Left renal pelvis (tissue), 4 donors: Measurements from ENCODE around the gene GNB2. TPM values are rescaled to one million over a fixed set of nuclear protein-coding genes. Genes with fewer than 3 reads are reported as not detected.

Experiments used
- DNase-seq, 4 donors: peaks; one replicate each; pipeline ENCODE4 v3.0.0-alpha.2; 2013; ENCODE audit warnings: low read depth in 4 of 4, low spot score in 3 of 4
- polyA plus RNA-seq, 4 donors: library from polyadenylated mRNA; unstranded; fragments of 120-200 nt; gene quantifications; one replicate each; pipeline ENCODE4 v1.2.1, GENCODE V29; 2013; ENCODE audit not compliant: insufficient read length in 4 of 4

Gene GNB2
- polyA plus RNA-seq, result 100 to 1,000 TPM; 176 to 210 (median 199) TPM

- peak; percentile 97 to 100 (median 98) for DNase-seq
Measured at GRCh38 chr7:100673302-100673941, at the start of gene GNB2. Gene GNB2 (plus strand): TSS chr7:100673740. CDS start chr7:100676266, 2,526 bp downstream.

- no peak for DNase-seq
Measured at GRCh38 chr7:100623951-100624824, 49.4 kb upstream of the GNB2 start.

DNA sequence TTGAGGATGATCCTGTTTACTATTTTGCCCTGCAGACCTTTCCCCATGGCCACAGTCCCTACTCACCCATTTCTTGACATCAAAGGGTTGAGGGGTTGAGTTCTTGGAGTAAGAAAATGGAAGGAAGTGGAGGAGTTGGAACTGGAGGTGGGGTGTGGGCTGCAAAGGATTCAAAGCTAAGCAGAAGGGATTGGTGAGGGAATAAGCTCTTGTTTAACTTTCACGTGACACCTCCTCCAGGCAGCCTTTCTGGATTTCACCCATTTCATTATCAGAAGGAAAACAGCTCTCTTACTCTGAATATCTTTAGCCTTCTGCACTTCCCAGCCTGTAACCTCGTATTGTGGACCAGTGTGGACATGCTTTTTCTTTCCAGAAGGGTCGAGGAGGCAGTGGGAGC lies 47.5 kb upstream of the GNB2 start:
- DNase-seq, result no peak

- DNase-seq, result no peak
Measured at GRCh38 chr7:100626530-100627237, 46.9 kb upstream of the GNB2 start.

DNA sequence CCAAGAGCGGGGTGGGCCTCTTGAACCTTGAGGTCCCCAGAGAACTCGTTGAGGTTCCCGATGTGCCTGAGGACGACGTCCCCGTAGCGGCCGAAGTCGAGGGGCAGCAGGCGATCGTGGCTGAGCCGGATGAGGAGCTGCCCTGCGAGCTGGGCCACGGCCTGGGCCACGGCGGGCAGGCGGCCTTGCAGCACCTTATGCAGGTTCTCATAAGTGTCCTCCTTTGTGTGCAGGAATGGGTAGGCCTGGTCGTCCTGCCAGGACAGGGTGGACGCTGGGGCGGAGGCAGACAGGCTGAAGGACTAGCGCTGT lies 46.3 kb upstream of the GNB2 start:
- DNase-seq, result no peak

GRCh38 chr7:100629117-100629716 lies 44.3 kb upstream of the GNB2 start:
- DNase-seq, result no peak

GRCh38 chr7:100630066-100630465 lies 43.5 kb upstream of the GNB2 start:
- no peak for DNase-seq

DNA sequence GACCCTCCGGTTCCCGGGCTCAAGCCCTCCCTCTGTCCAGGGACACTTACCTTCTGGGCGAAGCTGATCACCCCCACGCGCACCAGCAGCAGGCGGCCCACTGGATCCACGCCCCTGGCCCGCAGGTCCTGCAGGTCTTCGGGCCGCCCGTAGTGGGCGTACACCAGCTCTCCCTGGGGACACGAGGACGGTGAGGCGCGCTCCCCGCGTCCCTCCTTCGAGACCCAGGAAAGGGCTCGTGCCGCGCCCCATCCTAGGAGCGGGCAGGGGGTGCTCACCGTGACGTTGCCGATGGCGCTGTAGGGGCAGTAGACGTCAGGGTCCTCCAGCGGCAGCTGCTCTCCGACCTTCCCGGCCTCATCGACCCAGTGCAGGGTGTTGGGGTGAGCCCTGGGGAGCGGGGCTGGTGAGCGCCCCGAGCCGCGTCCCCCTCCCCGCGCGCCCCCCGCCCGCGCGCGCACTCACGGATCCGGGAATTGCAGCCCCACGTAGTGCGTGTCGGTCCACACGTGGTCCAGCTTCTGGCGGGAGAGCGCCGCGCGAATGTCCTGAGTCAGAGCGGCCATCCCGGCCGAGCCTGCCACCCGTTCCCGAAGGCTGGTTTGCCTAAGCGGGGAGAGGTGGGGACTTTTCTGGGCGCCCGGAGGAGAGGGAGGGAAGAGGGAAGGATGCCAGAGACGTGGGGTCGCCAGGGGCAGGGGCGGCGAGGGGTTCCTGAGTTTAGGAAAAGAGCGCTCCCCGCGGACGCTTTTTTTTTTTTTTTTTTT lies 40.4 kb upstream of the GNB2 start:
- no peak for DNase-seq

- DNase-seq, result no peak
Measured at GRCh38 chr7:100639995-100640516, 33.5 kb upstream of the GNB2 start.

DNA sequence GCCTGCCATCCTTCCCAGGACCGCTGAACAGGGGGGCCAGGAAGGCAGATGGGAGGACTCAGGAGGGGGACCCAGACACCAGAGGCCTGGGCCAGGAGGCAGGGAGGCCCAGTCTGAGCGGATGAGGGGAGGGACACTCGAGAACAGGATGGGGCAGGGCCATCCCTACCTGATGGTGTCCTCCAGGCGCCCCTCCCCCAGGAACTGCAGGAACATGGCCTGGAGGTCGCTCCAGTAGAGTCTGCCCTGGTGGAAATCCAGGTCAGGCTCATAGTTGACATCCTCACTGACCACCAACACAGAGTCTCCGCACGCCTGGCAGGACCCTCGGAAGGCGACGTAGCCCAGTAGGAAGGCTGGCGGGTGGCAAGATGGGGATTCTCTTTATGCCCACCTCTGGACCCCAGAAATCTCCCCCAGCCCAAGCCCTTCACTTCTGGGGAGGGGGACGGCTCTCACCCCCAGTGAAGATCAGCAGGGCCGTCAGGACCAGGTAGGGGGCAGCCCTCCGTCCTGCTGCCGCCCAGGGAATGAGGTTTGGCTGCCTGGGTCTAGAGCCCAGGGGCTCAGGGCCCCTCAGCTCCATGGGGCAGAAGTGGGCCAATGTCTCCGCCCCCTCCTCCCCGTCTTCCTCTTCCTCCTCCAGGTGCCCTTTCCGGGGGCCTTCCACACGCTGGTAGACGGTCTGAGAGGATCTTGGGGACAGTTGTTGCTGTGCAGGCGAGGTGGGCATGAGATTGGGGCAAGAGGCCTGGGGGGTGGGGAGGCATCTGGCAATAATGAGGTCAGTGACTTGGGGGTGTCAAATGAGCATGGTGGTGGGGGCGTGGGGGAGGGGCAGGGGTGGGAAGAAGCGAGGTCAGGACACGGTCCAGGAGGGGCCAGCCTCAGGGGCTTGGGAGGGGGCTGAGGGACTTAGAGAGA lies 32.8 kb upstream of the GNB2 start:
- no peak for DNase-seq

DNA sequence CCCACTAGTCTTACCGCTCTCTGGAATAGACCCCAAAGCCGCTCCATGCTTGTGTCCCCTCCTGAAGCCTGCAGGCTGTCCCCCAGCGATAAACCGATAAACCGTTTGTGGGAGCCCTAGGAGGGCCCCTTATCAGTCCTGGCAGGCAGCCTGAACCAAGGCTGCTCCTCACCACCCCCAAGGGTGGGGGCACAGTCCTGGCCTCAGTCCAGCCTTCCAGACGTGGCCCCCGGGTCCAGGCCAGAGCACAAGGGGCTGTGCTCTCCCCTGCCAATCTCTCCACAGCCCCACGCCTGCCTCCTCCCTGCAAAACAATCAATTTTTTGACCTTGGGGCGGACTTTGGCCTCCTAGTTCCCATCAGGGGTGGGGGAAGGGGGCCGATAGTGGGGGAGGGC lies 32.1 kb upstream of the GNB2 start, which contains the start of gene TFR2:
Gene TFR2, minus strand, starts transcription at position 90 of the 397 bp plus-strand sequence. Its CDS starts 43 bp downstream, at position 47.
- no peak for DNase-seq

DNA sequence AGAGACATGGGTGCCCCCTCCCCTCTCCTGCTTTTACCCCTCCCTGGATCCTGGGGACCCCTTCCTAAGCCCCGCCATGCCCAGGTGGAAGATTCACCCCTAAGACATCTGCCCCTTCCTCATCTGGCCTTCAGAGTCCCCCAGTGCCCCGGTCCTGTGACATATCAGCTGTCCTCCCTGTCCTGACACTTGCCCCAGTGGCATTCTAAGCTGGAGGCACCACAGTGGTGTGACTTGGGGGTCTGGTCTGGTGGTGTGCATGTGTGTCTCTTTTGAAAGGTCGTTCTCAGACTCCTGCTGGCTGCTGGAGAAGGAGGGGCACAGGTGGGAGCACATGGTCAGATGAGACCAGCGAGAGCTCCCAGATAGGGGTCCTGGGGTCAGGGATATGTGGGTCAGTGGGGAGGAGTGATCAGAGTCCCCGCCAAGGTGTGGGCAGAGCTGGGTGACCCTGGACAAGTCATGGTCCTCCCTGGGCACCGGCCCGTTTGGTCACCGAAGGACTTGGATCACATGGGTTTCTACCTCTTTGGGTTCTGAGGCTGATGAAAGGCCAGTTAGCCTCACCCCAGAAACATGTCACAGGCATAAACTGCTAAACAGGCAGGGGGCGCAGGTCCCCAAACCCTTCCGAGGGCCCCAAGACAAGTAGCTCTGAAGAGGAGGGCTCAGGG lies 31.5 kb upstream of the GNB2 start:
- DNase-seq, result no peak

- no peak for DNase-seq
Measured at GRCh38 chr7:100642534-100642907, 31.0 kb upstream of the GNB2 start.

GRCh38 chr7:100649826-100650565 lies 23.5 kb upstream of the GNB2 start:
- no peak for DNase-seq

DNA sequence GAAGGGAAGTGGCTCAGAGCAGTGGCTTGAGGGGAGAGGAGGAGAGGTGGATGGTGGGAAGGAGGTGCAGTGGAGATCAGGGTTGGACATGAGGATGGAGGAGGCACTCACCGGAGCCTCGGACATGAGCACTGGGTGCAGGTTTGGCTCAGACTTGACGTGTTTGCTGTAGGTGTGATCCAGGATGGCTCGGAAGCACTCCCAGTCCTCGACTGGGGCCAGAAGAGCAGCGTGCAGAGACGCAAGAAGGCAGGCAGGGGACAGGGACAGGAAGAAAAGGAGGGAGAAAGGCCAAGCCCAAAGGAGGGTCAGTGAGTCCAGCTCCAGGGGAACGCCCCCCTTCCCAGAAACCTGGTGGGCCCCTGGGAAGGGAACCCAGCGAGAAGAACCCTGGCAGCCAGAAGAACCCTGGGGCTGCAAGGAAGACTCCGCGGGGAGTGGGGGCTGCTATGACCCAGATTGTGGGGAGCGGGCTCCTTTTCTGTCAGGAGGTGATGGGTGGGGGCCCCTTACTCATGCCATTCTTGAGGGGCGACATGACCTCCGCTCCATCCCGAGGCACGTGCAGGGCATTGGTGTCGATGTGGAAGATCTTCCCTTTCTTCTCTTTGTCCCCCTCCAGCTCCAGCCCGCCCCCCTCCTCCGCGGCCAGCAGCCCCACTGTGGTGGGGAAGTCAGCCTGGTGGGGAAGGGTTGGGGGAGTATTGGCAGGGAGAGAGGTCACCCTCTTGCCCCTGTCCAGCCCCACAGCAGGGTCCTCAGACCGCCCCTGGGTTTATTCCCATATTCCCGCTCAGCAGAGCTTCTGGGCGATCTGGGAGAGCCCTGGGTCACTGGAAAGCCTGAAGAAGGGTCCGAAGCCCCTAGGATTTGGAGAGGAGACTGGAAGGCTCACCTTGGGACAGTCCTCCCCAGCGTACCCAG lies 18.4 kb upstream of the GNB2 start:
- no peak for DNase-seq

GRCh38 chr7:100655908-100656674 lies 17.4 kb upstream of the GNB2 start, which contains the start of gene ACTL6B:
Gene ACTL6B (minus strand): TSS chr7:100656448. CDS start chr7:100656354, 94 bp downstream.
- peak in 1 of 4 donors; percentile 8 for DNase-seq
